HG03045 (cell line): ENCODE data around the gene COG8.
"Not testable (repeated sequence)": the region's sequence is repeated elsewhere in the genome, so short reads cannot be mapped to it uniquely, and the experiment has no call there.

Experiments used
- ATAC-seq: cut with Tn5 transposase; IDR thresholded peaks from one replicate; pipeline ENCODE4 v1.9.1; 2021; ENCODE audit warnings: mild to moderate bottlenecking, moderate library complexity; ENCODE audit not compliant: unreplicated experiment

The COG8 gene

GRCh38 chr16:69339289-69340094 lies at the start of gene COG8, which contains the start of gene NIP7:
COG8 (minus strand) TSS chr16:69339564; CDS start chr16:69339552, 12 bp downstream.
NIP7 (plus strand) TSS chr16:69339772; CDS start chr16:69339830, 58 bp downstream.
- ATAC-seq = peak; percentile 90

- ATAC-seq = no peak
These were observed 47.2 kb upstream of the COG8 start for GRCh38 chr16:69386596-69386995.

- no peak for ATAC-seq
These were observed 45.6 kb upstream of the COG8 start for GRCh38 chr16:69384974-69385373.

- ATAC-seq = no peak
These were observed 43.1 kb upstream of the COG8 start for GRCh38 chr16:69382421-69382820.

- ATAC-seq = no peak
These were observed 41.9 kb upstream of the COG8 start for GRCh38 chr16:69381231-69381630.

- ATAC-seq = no peak
These were observed 39.4 kb upstream of the COG8 start for GRCh38 chr16:69378760-69379159.

- ATAC-seq = no peak
These were observed 38.7 kb upstream of the COG8 start for GRCh38 chr16:69378036-69378435.

- ATAC-seq = no peak
These were observed 37.2 kb upstream of the COG8 start for GRCh38 chr16:69376393-69377059.

GRCh38 chr16:69373019-69373418 lies 33.7 kb upstream of the COG8 start:
- no peak for ATAC-seq

- ATAC-seq = no peak
These were observed 32.2 kb upstream of the COG8 start for GRCh38 chr16:69371564-69371963.

GRCh38 chr16:69368866-69369265 lies 29.5 kb upstream of the COG8 start:
- ATAC-seq = no peak

- no peak for ATAC-seq
These were observed 28.6 kb upstream of the COG8 start for GRCh38 chr16:69367980-69368379.

GRCh38 chr16:69366431-69366830 lies 27.1 kb upstream of the COG8 start:
- no peak for ATAC-seq

- ATAC-seq = no peak
These were observed 26.5 kb upstream of the COG8 start for GRCh38 chr16:69365901-69366300.

GRCh38 chr16:69364088-69364487 lies 24.7 kb upstream of the COG8 start:
- no peak for ATAC-seq

GRCh38 chr16:69363281-69363717 lies 23.9 kb upstream of the COG8 start:
- ATAC-seq = no peak

- not testable (repeated sequence) for ATAC-seq
These were observed 20.7 kb upstream of the COG8 start for GRCh38 chr16:69360070-69360469.

GRCh38 chr16:69351309-69352027 lies 12.1 kb upstream of the COG8 start, which contains the start of gene TMED6:
TMED6 (minus strand) TSS chr16:69351786; CDS start chr16:69351753, 33 bp downstream.
- ATAC-seq = no peak

- no peak for ATAC-seq
These were observed 11.3 kb upstream of the COG8 start for GRCh38 chr16:69350536-69351133.

- no peak for ATAC-seq
These were observed 10.2 kb upstream of the COG8 start for GRCh38 chr16:69349536-69349935.

- ATAC-seq = no peak
These were observed 8.9 kb upstream of the COG8 start for GRCh38 chr16:69348222-69348621.
